HepG2 (cell line): ENCODE measurements around the gene ACTN4. TPM values are rescaled to one million over a fixed set of nuclear protein-coding genes. Genes with fewer than 3 reads are reported as not detected.

ENCODE experiments used
- BORCS8-MEF2B ChIP-seq: sonication (generic); formaldehyde crosslinking; IDR thresholded peaks from 2 replicates; pipeline ENCODE4 v1.8.0; 2022; ENCODE audit warnings: mild to moderate bottlenecking, missing genetic modification reagents
- CREM ChIP-seq, 2 experiments: sonication (generic) in 1 of 2; formaldehyde crosslinking in 1 of 2; IDR thresholded peaks; 2 replicates each; pipeline versions ENCODE4 v1.4.0 to v1.6.1; 2016 to 2020; ENCODE audit warnings: antibody characterized with exemption in 1 of 2, mild to moderate bottlenecking in 1 of 2, missing genetic modification reagents in 1 of 2
- HDAC2 ChIP-seq: sonication (generic); formaldehyde crosslinking; IDR thresholded peaks from 2 replicates; pipeline ENCODE4 v1.4.0; 2020; ENCODE audit warnings: missing genetic modification reagents
- HMGXB4 ChIP-seq, 2 experiments: sonication (generic) in 1 of 2; formaldehyde crosslinking in 1 of 2; IDR thresholded peaks; 2 replicates each; pipeline versions ENCODE4 v1.4.0 to v1.6.1; 2018 to 2020; ENCODE audit warnings: missing genetic modification reagents in 2 of 2, borderline replicate concordance in 1 of 2, low read depth in 1 of 2, mild to moderate bottlenecking in 1 of 2, missing biosample characterization in 1 of 2
- JUN ChIP-seq: sonication (generic); formaldehyde crosslinking; IDR thresholded peaks from 2 replicates; pipeline ENCODE4 v1.4.0; 2020; ENCODE audit warnings: mild to moderate bottlenecking, missing genetic modification reagents
- MAZ ChIP-seq, 2 experiments: sonication (generic) in 1 of 2; formaldehyde crosslinking in 1 of 2; IDR thresholded peaks; 2 replicates each; pipeline versions ENCODE4 v1.5.0 to v1.6.1; 2012 to 2020; ENCODE audit warnings: low read depth in 2 of 2, mild to moderate bottlenecking in 2 of 2, borderline replicate concordance in 1 of 2, improper control_type of control experiment in 1 of 2, low read length in 1 of 2, missing genetic modification reagents in 1 of 2, moderate library complexity in 1 of 2
- NONO ChIP-seq, 2 experiments: fragments of 450-650 bp in 1 of 2; sonication (generic) in 1 of 2; formaldehyde crosslinking in 1 of 2; IDR thresholded peaks in 1 of 2; conservative IDR thresholded peaks in 1 of 2; 2 replicates each; pipeline versions ENCODE4 v1.6.1 to v1.8.0; 2017 to 2022; ENCODE audit warnings: mild to moderate bottlenecking in 1 of 2, missing genetic modification reagents in 1 of 2, moderate library complexity in 1 of 2
- SAP130 ChIP-seq: IDR thresholded peaks from 2 replicates; pipeline ENCODE4 v1.6.1; 2016; ENCODE audit warnings: low read depth
- STAT5B ChIP-seq: sonication (generic); formaldehyde crosslinking; IDR thresholded peaks from 2 replicates; pipeline ENCODE4 v1.4.0; 2020; ENCODE audit warnings: missing genetic modification reagents
- TEAD3 ChIP-seq: optimal IDR thresholded peaks from 2 replicates; pipeline ENCODE3; 2016; ENCODE audit warnings: borderline replicate concordance
- ZC3H13 ChIP-seq: sonication (generic); formaldehyde crosslinking; IDR thresholded peaks from 2 replicates; pipeline ENCODE4 v1.8.1; 2023; ENCODE audit warnings: mild to moderate bottlenecking, missing genetic modification reagents, moderate library complexity
- ZNF468 ChIP-seq: sonication (generic); formaldehyde crosslinking; IDR thresholded peaks from 2 replicates; pipeline ENCODE4 v1.8.0; 2022; ENCODE audit warnings: mild to moderate bottlenecking, moderate library complexity, missing genetic modification reagents
- ZNF644 ChIP-seq: IDR thresholded peaks from 2 replicates; pipeline ENCODE4 v1.6.1; 2016; ENCODE audit warnings: low read depth
- ZNF724P ChIP-seq: sonication (generic); formaldehyde crosslinking; IDR thresholded peaks from 2 replicates; pipeline ENCODE4 v1.8.0; 2022; ENCODE audit warnings: missing genetic modification reagents, borderline replicate concordance
- ZNF775 ChIP-seq: sonication (generic); formaldehyde crosslinking; IDR thresholded peaks from 2 replicates; pipeline ENCODE4 v1.4.0; 2020; ENCODE audit warnings: missing genetic modification reagents, mild to moderate bottlenecking, moderate library complexity, borderline replicate concordance
- ZNF878 ChIP-seq: sonication (generic); formaldehyde crosslinking; IDR thresholded peaks from 2 replicates; pipeline ENCODE4 v1.8.1; 2023; ENCODE audit warnings: mild to moderate bottlenecking, missing genetic modification reagents, moderate library complexity
- polyA plus RNA-seq, 8 experiments: library from polyadenylated mRNA; depleted of rRNA in 3 of 8; stranded (reverse) in 7 of 8; unstranded in 1 of 8; fragments of >200 nt; fragmentation: Illumina TruSeq in 4 of 8; extraction: Trizol in 4 of 8; gene quantifications; 2 replicates each; pipeline versions ENCODE4 v1.2.1 to v1.2.3, GENCODE V29; 2011 to 2016; ENCODE audit warnings: low read depth in 4 of 8, missing spikeins in 1 of 8, mixed read lengths in 1 of 8; ENCODE audit not compliant: insufficient read depth in 1 of 8
- total RNA-seq, 5 experiments: library from RNA; depleted of rRNA; stranded (reverse); fragments of >200 nt; fragmentation: Illumina TruSeq; extraction: Trizol; gene quantifications; 2 replicates each; pipeline ENCODE4 v1.2.3, GENCODE V29; 2016; ENCODE audit warnings: low read depth in 1 of 5
- TF ChIP-seq, protein P1 (sequence below), 2 experiments: fragments of 450-650 bp in 1 of 2; sonication (generic) in 1 of 2; formaldehyde crosslinking in 1 of 2; IDR thresholded peaks; 2 replicates each; pipeline versions ENCODE4 v1.6.1 to v1.8.0; 2016 to 2022; ENCODE audit warnings: antibody characterized with exemption in 1 of 2, mild to moderate bottlenecking in 1 of 2, missing genetic modification reagents in 1 of 2

ACTN4 gene
- total and polyA plus RNA-seq, 2 of the 13 experiments (the other 11 are each of a cell fraction or from before 2014, with no cell fraction given): 171 to 192 TPM

DNA sequence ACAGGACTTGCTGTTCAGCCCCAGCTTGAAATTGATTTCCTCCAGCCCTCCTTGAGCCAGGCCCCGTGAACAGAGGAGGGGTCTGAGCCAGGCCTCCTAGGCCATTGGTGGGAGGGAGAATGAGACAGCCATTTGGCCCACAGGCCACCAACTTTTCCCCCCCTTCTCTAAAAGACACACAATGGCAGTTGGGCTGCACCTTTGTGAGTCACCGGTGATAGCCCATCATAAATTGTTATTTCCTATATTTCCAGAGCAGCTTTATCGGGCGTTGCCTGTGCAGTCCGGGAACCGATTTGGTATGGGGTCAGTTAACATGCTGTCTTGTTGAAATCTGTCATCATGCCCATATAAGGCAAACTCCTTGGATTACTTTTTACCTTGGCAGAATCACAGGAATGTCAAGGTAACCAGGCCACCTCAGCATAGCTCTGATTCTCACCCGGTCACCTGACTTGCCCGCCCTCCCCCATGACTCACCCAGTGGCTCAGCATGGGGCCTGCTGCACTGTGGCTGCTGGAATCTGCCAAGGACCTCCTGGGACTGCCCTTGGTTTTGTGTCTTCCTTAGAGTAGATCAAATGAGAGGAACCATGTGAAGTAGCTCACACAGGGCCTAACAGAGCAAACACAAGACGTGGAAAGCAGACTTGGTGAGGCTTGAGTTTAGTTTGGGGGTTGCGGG, 36.1 kb downstream of the ACTN4 start (continued):
- TF ChIP-seq, protein P1, sequence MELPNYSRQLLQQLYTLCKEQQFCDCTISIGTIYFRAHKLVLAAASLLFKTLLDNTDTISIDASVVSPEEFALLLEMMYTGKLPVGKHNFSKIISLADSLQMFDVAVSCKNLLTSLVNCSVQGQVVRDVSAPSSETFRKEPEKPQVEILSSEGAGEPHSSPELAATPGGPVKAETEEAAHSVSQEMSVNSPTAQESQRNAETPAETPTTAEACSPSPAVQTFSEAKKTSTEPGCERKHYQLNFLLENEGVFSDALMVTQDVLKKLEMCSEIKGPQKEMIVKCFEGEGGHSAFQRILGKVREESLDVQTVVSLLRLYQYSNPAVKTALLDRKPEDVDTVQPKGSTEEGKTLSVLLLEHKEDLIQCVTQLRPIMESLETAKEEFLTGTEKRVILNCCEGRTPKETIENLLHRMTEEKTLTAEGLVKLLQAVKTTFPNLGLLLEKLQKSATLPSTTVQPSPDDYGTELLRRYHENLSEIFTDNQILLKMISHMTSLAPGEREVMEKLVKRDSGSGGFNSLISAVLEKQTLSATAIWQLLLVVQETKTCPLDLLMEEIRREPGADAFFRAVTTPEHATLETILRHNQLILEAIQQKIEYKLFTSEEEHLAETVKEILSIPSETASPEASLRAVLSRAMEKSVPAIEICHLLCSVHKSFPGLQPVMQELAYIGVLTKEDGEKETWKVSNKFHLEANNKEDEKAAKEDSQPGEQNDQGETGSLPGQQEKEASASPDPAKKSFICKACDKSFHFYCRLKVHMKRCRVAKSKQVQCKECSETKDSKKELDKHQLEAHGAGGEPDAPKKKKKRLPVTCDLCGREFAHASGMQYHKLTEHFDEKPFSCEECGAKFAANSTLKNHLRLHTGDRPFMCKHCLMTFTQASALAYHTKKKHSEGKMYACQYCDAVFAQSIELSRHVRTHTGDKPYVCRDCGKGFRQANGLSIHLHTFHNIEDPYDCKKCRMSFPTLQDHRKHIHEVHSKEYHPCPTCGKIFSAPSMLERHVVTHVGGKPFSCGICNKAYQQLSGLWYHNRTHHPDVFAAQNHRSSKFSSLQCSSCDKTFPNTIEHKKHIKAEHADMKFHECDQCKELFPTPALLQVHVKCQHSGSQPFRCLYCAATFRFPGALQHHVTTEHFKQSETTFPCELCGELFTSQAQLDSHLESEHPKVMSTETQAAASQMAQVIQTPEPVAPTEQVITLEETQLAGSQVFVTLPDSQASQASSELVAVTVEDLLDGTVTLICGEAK (IDR thresholded peaks at IDR 0.05): no peak
- TF ChIP-seq, protein P1 (CRISPR knock-in tag; IDR thresholded peaks at IDR 0.05): no peak
- TF ChIP-seq HDAC2 (CRISPR knock-in tag) (peak; percentile 74; the same call in 1 of the 2 replicates), BORCS8-MEF2B (CRISPR knock-in tag) (no peak), NONO (IDR thresholded peaks at IDR 0.05) (no peak), NONO (CRISPR knock-in tag; conservative IDR thresholded peaks at IDR 0.05) (no peak), ZC3H13 (CRISPR knock-in tag) (0 out of 2 replicates have a peak, but pooled peaks have one; percentile 40), TEAD3 (peak; percentile 97), ZNF775 (no peak), ZNF644 (CRISPR knock-in tag) (no peak), ZNF724P (CRISPR knock-in tag) (0 out of 2 replicates have a peak, but pooled peaks have one; percentile 22), STAT5B (CRISPR knock-in tag) (no peak), JUN (CRISPR knock-in tag) (peak; percentile 81), ZNF468 (CRISPR knock-in tag) (no peak), ZNF878 (CRISPR knock-in tag) (no peak), CREM (IDR thresholded peaks at IDR 0.05) (peak; percentile 22; the same call in 1 of the 2 replicates), CREM (CRISPR knock-in tag; IDR thresholded peaks at IDR 0.05) (no peak), HMGXB4 (CRISPR knock-in tag; IDR thresholded peaks at IDR 0.05; ENCODE audit: borderline replicate concordance in 1 of 2, low read depth in 1 of 2) (0 out of 4 replicates have a peak, but pooled peaks of 1 of the 2 experiments have one; percentile 21), MAZ (IDR thresholded peaks at IDR 0.05; ENCODE audit: borderline replicate concordance, low read depth, low read length) (no peak), MAZ (CRISPR knock-in tag; IDR thresholded peaks at IDR 0.05; ENCODE audit: low read depth) (no peak; the same call in 1 of the 2 replicates), SAP130 (CRISPR knock-in tag) (peak; percentile 84)
